Measurements from ENCODE around the gene CAPN11.
"Not testable (repeated sequence)": the region's sequence is repeated elsewhere in the genome, so short reads cannot be mapped to it uniquely, and the experiment has no call there.

CAPN11 gene

DNA sequence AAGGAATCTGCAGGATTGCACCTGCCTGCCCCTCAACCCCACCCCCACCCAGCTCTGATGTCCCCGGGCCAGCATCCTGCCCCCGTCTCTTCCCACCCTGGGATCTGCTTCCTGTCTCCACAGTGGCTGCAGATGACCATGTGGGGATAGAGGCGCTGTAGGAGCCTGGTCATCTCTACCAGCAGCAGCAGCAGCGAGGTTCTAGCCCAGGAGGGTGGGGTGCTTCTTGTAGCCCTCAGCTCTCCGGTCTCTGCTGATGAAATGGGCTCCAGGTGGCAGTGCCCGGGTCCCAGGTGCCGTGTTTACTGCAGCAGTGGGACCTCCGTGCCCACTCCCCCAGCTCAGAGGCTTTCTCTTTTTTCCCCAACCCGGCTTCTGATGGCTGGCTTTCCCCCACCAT, 25.2 kb downstream of the CAPN11 start:
- no peak for DNase-seq

DNA sequence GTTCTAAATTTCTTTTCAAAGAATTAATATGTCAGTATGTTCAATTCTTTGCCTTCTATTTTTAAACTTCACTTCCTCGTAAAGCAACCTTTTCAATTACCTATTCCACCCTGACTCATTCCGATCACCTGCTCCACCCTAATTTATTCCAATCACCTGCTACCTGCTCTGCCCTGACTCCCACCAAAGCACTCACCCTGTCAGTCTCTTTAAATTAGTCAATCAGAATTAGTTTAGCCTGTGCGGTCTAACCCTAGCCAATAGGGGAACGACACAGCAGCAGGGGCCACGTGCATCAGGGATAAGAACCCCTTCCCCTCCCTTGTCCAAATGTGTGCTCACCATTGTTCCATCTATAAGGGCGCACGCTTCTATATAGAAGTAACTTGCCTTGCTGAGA, 26.7 kb downstream of the CAPN11 start:
- not testable (repeated sequence) for DNase-seq

DNA sequence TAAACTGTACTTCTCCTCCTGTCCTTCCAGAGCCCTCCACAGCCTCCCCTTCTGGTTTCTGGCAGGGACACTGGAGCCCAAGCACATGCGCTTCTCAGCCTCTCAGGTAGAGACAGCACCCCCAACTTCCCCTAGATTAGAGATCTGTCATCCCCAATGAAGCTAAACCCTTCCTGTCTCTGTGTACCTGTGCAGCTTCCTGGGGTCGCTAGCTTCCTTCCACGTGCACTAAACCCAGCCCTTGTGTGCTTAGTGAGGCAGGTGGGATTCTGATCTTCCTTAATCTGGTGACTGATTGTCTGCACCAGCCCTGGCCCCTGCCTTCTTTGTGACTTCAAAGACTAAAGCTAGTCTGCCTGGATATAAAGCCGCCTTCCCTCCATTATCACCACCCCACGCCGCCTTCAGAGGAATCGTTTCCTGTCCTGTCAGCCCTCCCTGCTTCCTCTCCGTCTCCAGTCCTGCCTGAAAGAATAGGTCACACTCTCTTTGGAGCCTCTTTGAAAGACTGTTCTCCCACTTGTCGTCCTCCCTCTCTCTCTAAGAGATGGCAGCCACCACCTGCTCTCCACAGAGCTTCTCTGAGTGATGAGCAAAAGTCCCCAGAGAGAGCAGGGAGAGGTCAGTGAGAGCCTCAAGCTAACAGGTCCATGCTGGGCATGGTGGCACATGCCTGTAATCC, 27.5 kb downstream of the CAPN11 start:
- DNase-seq = no peak

DNA sequence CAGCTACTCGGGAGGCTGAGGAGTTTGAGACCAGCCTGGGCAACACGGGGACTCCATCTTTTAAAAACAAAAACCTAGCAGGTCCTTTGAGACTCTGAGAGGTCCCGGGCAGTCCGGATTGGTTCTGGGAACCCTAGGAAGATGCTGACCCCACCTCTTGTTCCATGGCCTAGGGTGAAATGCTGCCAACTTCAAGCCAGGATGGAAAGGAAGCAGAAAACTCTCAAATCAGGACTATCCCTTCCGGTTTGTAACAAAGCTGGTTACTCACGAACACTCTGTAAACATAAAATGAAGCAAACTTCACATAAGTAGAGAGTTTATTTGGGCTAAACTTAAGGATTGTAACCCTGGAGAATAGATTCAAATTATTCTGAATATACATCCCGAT, 28.0 kb downstream of the CAPN11 start:
- DNase-seq = no peak

DNA sequence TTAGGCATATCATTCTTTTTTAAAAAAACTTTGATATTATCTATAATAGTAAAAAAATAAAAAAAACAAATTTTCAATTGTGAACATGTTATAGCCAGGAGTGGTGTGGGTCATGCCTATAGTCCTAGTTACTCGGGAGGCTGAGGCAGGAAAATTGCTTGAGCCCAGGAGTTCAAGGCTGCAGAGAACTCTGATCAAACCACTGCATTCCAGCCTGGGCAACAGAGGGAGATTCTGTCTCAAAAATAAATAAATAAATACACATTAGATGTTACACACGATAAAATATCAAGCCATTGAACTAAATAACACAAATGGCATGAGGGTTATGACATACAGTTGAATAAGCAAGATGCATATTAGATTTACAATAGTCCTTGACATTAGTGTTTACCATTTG, 30.2 kb downstream of the CAPN11 start:
- no peak for DNase-seq

DNA sequence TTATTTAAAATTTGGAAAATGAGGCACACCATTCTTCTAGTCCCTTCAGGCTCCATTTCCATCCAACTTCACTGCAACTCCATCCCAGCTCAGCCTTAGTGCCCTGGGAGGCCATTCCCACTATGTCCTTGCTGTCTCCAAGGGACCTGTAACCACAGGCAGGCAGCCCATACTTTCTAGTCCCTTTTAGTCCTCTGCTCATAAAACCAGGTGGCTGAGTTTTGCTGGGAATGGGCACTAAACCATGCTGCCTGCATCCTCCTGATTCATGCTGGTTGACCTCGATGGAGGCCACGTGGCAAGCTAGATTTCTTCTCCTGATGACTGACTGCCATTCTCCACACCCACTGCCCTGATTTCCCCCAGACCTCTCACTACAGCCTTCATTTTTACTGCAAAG, 30.6 kb downstream of the CAPN11 start:
- no peak for DNase-seq

DNA sequence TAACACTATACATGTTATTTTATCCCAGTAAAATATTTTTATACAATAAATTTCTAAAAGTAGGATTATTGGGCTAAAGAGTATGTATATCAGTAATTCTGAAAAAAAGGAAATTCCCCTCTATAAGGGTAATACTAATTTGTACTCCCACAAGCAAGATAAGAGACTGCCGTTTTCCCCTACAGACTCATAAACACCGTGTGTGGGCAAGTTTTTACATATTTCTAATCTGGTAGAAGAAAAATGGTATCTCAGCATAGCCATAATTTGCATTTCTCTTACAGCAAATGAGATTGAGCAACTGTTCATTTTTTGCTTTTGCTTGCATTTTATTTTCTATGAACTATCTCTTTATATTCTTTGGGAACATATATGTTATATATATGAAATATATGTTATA, 32.1 kb downstream of the CAPN11 start:
- no peak for DNase-seq

DNA sequence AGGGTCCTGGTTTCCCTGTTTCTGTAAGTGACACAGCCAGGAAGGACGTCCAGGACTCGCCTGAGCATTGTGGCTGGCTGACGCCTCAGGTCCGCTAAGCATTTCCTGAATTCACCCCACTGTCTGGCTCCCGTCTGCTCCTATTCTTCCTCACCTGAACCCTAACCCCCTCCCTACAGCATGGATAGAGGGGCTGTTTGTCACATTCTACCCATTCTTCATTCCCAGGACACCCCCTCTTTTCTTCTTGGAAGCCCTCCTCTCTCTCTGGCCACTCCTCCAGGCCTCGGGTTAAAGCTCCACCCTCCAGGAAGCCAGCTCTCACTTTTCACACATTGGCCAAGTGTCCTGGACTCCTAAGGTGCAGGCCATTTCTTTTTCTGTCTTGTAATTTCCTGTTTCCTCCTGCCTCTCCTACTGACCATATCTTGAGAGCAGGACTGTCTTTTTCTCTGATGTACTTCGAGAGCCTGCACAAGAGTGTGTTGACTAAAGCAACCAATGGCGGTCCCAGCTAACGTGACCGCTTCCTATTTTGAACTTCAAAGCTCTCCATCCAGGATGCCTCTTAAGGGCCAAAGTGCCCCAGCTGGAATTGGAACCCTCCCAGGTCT, 33.9 kb downstream of the CAPN11 start:
- DNase-seq = no peak

DNA sequence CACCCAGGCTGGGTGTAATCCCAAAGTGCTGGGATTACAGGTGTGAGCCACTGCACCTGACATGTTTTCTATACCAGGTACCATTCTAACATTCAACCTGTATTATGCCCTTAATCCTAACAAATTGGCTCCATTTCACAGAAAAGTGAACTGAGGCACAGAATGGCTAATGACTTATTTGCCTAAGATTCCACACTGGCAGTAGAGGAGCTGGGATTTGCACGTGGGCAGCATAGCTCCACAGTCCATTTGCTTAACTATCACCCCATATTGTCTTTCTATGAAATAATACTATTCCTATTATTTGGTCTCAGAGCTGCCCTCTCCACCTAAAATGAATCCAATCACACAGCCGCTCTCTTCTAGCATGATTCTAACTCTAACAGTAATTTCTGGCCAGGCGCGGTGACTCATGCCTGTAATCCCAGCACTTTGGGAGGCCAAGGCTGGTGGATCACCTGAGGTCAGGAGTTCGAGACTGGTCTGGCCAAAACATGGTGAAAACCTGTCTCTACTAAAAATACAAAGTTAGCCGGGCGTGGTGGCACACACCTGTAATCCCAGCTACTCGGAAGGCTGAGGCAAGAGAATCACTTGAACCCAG, 34.8 kb downstream of the CAPN11 start:
- DNase-seq = no peak

DNA sequence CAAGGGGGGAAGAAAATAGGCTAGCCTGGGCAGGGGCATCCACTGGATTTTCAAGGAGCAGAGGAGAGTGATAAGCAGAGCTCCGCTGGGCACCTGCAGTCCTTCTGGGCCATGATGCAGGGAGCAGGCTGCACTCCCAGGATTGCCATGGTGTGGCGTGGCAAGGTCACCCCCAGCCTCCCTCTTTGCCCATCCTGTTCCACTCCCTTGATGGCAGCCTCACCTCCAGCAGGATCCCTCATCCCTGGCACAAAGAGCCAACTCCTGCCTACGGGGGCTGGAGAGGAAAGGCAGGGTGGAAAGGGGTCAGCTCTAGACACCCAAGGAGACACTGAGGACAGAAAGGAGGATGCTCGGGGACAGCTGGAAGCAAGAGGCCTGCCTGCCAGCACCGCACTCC, 35.7 kb downstream of the CAPN11 start:
- no peak for DNase-seq

DNA sequence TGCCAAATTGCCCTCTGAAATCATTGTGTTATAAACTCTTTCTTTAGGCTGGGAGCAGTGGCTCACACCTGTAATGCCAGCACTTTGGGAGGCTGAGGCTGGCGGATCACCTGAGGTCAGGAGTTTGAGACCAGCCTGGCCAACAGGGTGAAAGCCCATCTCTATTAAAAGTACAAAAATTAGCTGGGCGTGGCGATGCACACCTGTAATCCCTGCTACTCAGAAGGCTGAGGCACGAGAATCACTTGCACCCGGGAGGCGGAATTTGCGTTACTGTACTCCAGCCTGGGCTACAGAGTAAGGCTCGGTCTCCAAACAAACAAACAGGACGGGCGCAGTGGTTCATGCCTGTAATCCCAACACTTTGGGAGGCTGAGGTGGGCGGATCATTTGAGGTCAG, 37.7 kb downstream of the CAPN11 start:
- DNase-seq = not testable (repeated sequence)

DNA sequence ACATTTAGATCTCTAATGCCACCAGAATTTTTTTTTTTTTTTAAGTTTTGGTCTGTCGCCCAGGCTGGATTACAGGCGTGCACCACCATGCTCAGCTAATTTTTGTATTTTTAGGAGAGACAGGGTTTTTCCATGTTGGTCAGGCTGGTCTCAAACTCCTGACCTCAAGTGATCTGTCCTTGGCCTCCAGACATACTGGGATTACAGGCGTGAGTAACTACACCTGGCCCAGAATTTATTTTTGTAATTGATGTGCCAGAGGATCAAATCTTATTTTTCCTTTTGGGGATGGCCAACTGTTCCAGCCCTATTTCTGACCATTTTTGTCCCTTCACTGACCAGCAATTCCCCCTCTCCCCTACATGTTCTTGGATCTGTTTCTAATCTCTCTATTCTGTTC, 40.1 kb downstream of the CAPN11 start:
- no peak for DNase-seq

DNA sequence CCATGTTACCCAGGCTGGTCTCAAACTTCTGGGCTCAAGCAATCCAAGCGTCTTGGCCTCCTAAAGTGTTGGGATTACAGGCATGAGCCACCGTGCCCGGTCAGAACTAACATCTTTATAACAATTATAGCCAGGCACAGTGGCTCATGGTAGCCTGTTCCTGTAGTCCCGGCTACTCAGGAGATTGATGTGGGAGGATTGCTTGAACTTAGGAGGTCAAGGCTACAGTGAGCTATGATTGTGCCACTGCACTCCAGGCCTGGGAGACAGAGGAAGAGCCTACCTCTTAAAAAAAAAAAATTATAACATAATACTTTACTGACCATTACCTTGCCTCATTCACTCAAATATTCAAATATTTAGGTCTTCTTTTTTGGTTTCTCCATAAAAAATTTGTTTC, 41.3 kb downstream of the CAPN11 start:
- no peak for DNase-seq

DNA sequence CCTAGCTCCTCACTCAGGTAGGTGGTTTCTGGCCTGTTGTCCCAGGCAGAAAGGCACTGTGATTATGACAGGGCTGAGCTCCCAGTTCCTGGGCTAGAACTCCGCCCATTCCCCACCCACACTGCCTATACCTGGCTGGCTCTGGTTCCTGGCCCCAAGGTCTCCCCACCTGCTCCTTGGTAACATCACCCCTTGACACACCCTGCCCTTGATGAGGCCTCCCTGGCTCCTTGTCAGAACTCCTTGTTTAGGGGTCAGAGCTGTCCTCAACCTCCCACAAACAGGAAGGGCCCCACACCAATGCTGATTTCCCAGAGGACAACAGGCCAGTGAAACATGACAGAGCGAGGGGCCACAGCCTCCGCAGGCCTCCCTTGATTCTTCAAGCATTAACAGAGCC, 42.6 kb downstream of the CAPN11 start:
- no peak for DNase-seq

DNA sequence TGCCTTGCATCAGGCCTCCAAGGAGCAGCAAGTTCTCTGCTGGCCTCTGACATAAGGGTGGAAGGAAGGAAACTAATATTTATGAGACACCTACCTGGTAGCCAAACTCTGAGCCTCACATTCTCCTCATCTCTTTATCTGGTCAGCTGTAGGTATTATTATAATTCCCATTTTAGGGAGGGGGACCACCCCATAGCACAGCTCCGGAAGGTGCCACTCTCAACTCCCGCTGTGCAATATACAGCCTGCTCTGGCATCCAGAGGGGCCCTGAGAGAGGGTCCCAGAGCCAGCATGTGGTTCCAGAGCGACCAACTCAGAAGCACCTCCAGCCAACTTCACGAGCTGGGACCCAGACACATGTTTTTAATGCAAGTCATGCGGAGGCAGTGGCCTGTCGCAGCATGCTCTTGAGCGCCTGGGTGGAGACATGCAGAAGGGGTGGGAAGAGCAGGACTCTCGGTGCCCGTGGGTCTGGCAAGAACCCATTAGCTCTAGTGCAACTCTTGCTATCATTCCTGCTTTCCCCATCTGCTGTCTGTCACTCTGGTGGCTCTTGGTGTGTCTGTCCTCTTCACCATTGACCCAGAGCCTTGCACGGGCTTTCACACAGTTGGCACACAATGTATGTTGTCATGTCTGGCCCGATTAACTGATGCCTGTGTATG, 43.2 kb downstream of the CAPN11 start:
- no peak for DNase-seq

DNA sequence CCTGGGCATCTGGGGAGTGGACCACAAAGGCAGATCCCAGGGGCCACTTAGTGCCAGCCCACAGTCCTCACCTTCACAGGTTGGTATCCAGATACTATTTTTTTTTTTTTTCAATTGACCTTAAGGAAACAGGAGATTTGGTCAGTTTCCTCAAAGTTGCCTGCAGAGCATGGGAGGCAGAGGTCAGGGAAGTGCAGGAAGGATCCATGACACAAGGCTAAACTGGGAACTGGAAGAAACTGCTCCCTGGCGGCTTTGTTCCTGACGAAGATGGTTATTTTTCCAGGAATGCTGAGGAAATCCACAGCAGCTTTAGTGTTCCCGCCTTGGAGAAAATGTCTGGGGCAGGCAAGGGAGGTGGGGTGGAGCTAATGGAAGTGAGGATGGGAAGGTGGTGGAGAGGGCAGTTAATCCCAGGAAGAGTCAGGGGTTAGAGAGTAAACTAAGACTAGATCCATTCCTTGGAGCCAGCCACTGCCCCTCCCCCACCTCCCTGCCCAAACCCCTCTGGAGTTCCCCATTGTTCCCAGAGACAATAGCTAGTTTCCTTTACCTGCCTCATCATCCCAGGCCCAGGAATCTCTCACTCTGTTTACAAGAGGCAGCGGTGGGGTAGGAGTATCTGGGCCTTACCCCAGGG, 43.8 kb downstream of the CAPN11 start:
- no peak for DNase-seq

DNA sequence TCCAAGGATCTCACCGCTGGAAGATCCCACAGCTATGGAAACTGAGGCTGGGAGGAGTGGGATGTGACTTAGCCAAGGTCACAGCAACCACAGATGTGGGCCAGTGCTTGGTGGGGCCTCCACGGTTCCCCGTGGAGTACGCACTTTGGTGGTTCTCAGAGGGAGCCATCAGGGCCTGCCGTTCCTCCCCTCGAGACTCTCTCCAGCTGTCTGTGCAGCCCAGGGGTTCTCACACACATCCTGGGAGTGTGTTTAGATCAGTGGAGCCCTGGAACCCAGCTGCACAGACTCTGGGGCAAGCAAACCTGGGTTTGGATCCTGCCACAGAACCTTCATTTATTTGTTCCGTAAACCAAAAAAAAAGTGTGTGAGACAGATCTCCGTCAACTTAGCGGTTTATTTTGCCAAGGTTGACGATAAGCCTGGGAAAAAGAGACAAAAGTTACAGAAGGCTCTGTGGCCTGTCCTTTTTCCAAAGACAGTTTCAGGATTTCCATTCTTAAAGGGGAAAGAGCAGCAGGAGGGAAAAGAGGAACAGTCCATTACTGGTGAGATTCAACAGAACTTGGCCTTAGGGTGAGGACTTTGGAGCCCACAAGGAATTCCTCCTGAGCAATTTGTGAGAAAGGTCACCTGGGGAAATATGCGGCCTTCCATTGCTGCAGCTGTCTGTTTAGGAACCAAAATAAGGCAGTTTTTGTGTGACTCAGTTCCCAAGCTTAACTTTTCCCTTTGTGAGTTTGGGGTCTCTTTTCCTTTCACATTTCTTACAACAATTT, 44.5 kb downstream of the CAPN11 start:
- DNase-seq = no peak

DNA sequence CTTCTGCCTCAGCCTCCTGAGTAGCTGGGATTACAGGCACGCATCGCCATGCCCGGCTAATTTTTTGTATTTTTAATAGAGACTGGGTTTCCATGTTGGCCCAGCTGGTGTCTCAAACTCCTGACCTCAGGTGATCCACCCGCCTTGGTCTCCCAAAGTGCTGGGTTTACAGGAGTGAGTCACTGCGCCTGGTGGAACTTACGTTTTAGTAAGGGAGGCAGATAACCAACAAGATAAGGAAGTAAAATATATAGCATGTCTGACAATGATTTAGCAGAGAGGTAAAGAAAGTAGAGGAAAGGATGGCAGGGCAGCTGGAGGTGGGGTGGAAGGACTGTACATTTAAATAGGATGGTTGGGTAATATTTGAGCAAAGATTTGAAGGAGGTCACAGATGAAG, 45.3 kb downstream of the CAPN11 start:
- no peak for DNase-seq

DNA sequence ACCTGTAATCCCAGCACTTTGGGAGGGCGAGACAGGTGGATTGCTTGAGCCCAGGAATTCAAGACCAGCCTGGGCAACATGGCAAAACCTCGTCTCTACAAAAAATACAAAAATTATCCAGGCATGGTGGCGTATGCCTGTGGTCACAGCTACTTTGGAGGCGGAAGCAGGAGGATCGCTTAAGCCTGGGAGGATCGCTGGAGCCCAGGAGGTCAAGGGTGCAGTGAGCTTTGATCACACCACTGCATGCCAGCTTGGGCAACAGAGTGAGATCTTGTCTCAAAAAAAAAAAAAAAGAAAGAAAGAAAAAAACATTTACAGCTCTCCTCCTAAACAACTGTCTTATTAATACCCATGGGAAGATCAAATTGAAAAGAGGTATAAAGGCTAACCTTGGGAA, 49.3 kb downstream of the CAPN11 start:
- no peak for DNase-seq

DNA sequence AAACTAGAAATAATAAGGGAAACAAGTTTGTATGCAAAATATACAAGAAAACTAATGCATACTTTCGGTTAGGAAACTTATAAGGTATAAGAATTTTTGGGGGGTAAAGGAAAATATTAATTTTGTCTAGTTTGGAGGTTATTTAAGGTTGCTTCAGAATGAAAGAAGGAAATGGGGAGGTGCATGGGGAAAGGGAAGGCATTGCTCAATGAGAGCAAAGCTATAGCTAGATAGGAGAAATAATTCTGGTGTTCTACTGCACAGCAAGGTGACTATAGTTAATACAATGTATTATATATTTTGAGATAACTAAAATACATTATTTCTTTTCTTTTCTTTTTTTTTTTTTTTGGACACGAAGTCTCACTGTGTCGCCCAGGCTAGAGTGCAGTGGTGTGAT, 52.7 kb downstream of the CAPN11 start:
- DNase-seq = no peak

DNA sequence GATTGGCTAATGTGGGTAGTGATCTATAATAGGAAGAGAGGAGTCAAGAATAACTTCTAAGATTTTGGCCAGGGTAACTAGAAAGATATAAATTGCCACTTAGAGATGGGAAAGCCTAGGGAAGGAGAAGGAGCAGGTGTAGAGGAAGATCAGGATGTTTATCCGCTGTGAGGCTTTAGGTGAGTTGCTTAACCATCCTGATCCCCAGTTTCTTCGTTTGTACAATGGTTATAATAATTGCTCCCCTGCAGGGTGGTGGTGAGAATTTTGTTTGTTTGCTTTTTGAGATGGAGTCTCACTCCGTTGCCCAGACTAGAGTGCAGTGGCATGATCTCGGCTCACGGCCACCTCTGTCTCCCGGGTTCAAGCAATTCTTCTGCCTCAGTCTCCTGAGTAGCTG, 55.7 kb downstream of the CAPN11 start:
- no peak for DNase-seq

DNA sequence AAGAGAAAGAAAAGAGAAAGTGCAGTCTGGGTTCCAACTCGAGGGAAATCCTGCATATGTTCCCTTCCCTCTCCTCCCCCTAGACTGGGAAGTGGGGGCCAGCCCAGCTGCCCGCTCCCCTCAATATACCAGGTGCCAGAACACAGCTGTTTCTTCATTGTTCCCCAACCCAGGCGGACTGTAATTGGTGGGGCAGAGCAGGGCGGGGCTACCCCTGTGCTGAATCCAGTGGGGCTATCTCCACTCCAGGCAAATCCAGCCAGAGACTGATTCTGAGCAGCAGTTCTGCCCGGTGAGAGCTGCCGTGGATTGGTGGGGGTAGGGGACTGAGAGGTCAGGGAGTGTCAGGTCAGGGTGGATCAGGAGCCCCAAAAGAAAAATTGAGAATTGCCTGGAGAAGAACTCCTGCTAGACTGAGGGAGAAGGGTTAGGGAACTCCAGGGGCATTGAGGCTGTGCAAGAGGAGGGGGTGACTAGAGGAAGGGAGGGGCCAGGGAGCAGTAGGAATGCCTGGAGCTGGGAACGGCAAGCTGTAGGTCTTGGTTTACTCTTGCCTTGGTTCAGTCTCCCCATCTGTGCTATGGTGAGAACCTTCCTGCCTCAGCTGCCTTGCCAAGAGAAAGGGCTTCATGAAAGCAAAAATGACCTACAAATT, 58.2 kb downstream of the CAPN11 start, which contains the start of gene MYMX:
Gene MYMX, plus strand, starts transcription at position 250 of the 655 bp plus-strand sequence. CDS start 546 bp downstream, outside the sequence.
- DNase-seq = peak in 1 of 2 experiments; percentile 40
